Fibroblast of lung (primary cell): ENCODE results near the gene MORN1.

Experiments used
- CTCF ChIP-seq, 2 donors: IDR thresholded peaks in 1 of 2; conservative IDR thresholded peaks in 1 of 2; 1 replicate in 1 of 2; 2 replicates in 1 of 2; pipeline ENCODE4 v1.5.1; 2011 to 2012; ENCODE audit warnings: low read length in 2 of 2, control low read depth in 1 of 2, inconsistent platforms in 1 of 2, low read depth in 1 of 2, mild to moderate bottlenecking in 1 of 2
- EZH2 ChIP-seq: IDR thresholded peaks from 2 replicates; pipeline ENCODE4 v1.5.1; 2012; ENCODE audit warnings: low read length, control low read depth, mild to moderate bottlenecking; ENCODE audit errors: missing control alignments

- TF ChIP-seq CTCF (conservative IDR thresholded peaks at IDR 0.05 in 1 of 2, IDR thresholded peaks at IDR 0.05 in 1 of 2; ENCODE audit: low read depth in 1 of 2, low read length in 2 of 2) (no peak), EZH2 (no peak)
These were observed 118.5 kb downstream of the MORN1 start for GRCh38 chr1:2272686-2273400.
